Brain pericyte (primary cell): ENCODE measurements around the gene HELZ.

Source experiments
- DNase-seq: peaks from one replicate; pipeline ENCODE4 v3.0.0-alpha.2; 2012; ENCODE audit warnings: low read depth, low spot score

HELZ gene

DNA sequence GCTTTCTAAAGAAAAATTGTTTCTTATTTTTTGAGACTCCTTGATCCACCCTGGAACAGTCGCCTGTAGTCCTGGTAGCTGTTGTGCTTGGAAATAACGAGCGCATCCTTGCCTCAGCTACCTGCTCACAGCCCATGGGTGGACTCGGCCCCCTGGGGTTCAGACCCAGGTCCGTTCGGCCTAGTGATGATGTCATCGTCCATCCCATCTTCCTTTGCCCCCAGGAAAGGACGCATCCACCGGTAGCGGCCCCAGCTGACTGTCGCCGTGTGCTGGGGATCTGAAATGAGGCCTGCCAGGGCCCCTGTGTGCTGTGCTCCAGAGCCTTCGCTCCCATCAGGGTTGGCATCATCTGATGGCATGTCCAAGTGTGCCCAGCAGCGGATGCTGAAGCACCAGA lies 212.6 kb downstream of the HELZ start:
- no peak for DNase-seq

- DNase-seq = no peak
These were observed 214.4 kb downstream of the HELZ start for GRCh38 chr17:67030641-67031040.

DNA sequence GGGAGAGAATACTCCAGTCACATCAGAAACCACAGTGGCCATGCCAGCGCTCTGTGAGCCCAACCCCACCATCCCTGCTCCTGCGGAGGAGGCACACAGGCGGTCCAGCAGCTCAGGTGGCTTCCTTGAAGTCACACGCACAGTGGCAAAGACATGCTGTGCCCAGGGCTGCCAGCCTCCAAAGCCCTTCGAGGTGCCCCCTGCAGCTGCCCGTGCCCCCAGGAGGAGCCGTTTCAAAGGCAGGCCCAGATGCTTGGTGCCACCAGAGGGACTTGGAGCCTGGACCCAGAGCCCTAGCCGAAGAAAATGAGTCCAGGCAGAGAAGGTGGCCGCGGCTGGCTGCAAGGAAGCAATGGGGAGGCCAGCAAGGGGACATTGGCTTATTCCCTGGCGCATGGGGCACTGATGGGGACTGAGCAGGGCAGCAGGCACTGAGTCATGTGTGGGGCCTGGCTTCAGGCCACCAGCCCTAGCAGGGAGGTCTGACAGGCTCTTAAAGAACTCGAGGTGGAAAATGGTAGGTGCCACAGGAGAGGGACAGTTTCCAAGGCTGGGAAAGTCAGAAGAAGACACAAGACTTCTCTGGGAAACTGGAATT lies 217.9 kb downstream of the HELZ start:
- DNase-seq = no peak

DNA sequence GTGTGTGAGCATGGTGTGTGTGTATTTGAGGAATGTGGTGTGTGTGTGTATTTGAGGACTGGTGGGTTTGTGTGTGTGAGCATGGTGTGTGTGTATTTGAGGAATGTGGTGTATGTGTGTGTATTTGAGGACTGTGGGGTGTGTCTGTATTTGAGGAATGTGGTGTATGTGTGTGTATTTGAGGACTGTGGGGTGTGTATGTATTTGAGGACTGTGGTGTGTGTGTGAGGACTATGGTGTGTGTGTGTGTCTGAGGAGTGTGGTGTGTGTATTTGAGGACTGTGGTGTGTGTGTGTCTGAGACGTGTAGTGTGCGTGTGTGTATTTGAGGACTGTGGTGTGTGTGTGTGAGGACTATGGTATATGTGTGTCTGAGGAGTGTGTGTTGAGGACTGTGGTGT lies 218.7 kb downstream of the HELZ start:
- no peak for DNase-seq

DNA sequence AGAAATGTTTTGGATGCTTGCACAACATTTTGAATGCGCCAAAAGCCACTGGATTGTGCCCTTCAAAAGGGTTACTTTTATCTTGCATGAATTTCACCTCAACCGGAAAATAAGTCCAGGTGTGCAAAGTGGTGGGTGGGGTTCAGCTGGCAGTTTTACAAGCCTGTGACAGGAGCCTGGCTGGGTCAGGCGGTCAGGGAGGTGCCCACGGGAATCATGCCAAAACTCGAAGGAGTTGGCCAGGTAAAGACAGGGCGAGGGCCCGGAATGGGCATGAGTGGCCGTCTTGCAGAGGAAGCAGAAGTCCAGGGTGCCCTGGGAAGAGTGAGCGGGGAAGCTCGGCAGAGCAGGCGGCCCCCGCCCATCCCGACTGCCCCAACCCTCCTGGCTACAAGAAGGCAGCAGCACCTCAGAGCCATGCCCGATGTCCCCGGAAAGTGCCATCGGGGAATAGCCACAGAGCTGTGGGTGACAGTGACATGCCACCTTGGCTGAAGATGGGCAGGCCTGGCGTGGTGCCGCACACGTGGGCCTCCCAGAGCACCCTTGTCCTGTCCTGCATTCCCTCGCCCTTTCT lies 219.7 kb downstream of the HELZ start:
- no peak for DNase-seq

- no peak for DNase-seq
These were observed 220.3 kb downstream of the HELZ start for GRCh38 chr17:67024736-67025135.

DNA sequence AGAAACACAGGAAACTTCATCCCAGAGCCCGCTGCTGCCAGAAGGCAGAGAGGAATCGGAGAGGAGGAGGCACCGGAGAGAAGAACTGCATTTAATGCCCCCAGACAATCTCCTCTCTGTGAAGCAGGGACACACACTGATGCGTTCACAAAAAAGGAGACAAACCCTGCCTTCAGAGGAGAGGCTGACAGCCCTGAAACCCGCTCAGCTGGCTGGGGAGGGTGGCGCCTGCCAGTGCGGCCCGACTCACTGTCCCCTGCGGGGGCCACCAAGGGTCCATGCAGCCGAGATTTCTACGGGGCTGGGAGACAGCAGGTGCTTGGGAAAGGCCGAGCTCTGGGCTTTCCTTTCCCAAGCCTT lies 222.6 kb downstream of the HELZ start:
- DNase-seq = no peak

- no peak for DNase-seq
These were observed 223.1 kb downstream of the HELZ start for GRCh38 chr17:67021743-67022450.

DNA sequence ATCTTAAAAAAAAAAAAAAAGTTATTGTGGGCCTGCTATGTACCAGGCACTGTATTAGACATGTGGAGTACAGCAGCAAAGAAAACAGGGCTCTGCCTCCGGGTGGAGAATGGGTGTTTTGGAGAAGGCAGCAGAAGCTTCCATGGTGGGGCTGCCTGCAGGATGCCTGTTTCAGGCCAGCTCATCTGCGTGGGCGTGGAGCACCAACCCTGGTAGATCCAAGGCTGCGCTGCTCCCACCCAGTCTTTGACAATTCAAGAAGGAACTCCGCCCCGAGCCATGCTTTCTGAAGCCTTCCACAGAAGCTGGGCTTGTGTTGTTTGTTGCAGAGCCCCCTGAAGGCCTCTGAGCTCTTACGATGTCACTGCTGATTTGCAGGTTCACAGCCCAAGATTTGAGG lies 223.8 kb downstream of the HELZ start:
- DNase-seq = no peak
